Heart left ventricle (tissue), 16 donors: Measurements from ENCODE around the gene SLC47A1. TPM values are rescaled to one million over a fixed set of nuclear protein-coding genes. Genes with fewer than 3 reads are reported as not detected.
"Not testable (repeated sequence)": the region's sequence is repeated elsewhere in the genome, so short reads cannot be mapped to it uniquely, and the experiment has no call there.

Experiments used
- ATAC-seq, 4 donors: fragments of 200-7000 bp; cut with Tn5 transposase; one replicate each; pipeline ENCODE4 v1.9.1; 2020 to 2022; ENCODE audit warnings: moderate library complexity in 4 of 4, mild to moderate bottlenecking in 3 of 4, moderate number of reproducible peaks in 1 of 4
- DNase-seq, 5 donors: peaks; one replicate each; pipeline ENCODE4 v3.0.0-alpha.2; 2020
- H3K27ac ChIP-seq, 12 donors: fragments of 200-600 bp; sonication (generic) in 4 of 12; one replicate each; pipeline versions ENCODE4 v1.5.0 to v1.8.0; 2016 to 2022; ENCODE audit warnings: mild to moderate bottlenecking in 2 of 12
- H3K27me3 ChIP-seq, 9 donors: fragments of 200-600 bp; sonication (generic) in 2 of 9; one replicate each; pipeline versions ENCODE4 v1.5.1 to v1.8.0; 2016 to 2022; ENCODE audit warnings: mild to moderate bottlenecking in 3 of 9
- H3K36me3 ChIP-seq, 9 donors: fragments of 200-600 bp; sonication (generic) in 2 of 9; one replicate each; pipeline versions ENCODE4 v1.5.0 to v1.8.0; 2018 to 2022; ENCODE audit warnings: mild to moderate bottlenecking in 2 of 9
- H3K4me1 ChIP-seq, 12 donors: fragments of 200-600 bp; sonication (generic) in 4 of 12; one replicate each; pipeline versions ENCODE4 v1.5.0 to v1.8.0; 2016 to 2022; ENCODE audit warnings: mild to moderate bottlenecking in 3 of 12
- H3K4me3 ChIP-seq, 12 donors: fragments of 200-600 bp; sonication (generic) in 4 of 12; one replicate each; pipeline versions ENCODE4 v1.5.0 to v1.8.0; 2017 to 2022; ENCODE audit warnings: mild to moderate bottlenecking in 9 of 12, moderate library complexity in 4 of 12
- H3K9me3 ChIP-seq, 12 donors: fragments of 200-600 bp; sonication (generic) in 4 of 12; one replicate each; pipeline versions ENCODE4 v1.5.0 to v1.8.0; 2016 to 2022; ENCODE audit warnings: mild to moderate bottlenecking in 1 of 12
- POLR2A ChIP-seq, 2 donors: fragments of 450-650 bp; IDR thresholded peaks; one replicate each; pipeline ENCODE4 v1.6.1; 2017; ENCODE audit warnings: antibody characterized with exemption in 2 of 2, mild to moderate bottlenecking in 2 of 2, moderate library complexity in 2 of 2
- WGBS, 4 donors: extraction: QIAGEN DNeasy Blood & Tissue Kit in 2 of 4; methylation state at CpG; one replicate each; pipeline versions ENCODE4 v1.1.5 to v1.1.7; 2013 to 2018; 5-methylcytosine and 5-hydroxymethylcytosine counted together
- intact Hi-C, 10 donors: fragments of 100-400 bp; cut with DNase I; formaldehyde crosslinking; loops; one replicate each; pipeline versions ENCODE4 v1.11.1 to v1.14.2; 2022
- polyA plus RNA-seq, 2 donors: library from polyadenylated mRNA; stranded (reverse); fragments of 200-250 nt; gene quantifications; one replicate each; pipeline ENCODE4 v1.2.3, GENCODE V29; 2013
- total RNA-seq, 9 donors: library from RNA; depleted of rRNA in 2 of 9; stranded (reverse); fragments of >200 nt in 2 of 9; fragmentation: NEBNext Ultra II Directional in 3 of 9; extraction: Animal tissue kit (Norgen Biotek cat#: 25700) in 3 of 9; gene quantifications; one replicate each; pipeline versions ENCODE4 v1.1.0 to v1.2.4, GENCODE V29; 2016 to 2023
- TF ChIP-seq, protein P1 (sequence below), 12 donors: fragments of 200-600 bp; sonication (generic) in 4 of 12; IDR thresholded peaks; one replicate each; pipeline versions ENCODE4 v1.5.0 to v1.8.0; 2018 to 2022; ENCODE audit warnings: antibody characterized with exemption in 12 of 12, mild to moderate bottlenecking in 5 of 12
- donor health status: ischemic (EF 13 %, LVEDD 7.1; RV severe dilation, severe dysfunction).
- donor health status: healthy with polysubstance abuse.
- donor health status: DM: no; HTN: yes; CAD: no.
- donor health status: DM: no; HTN: no; CAD: no.
- donor health status: ischemic (EF 25% LVEDD 6.9; RV normal size, moderate dysfunction).
- donor health status: ischemic (EF 25% LVEDD 5.7; RV mildly dilated, moderate dysfunction).
- donor health status: healthy.
- donor health status: DM: yes; HTN: yes; CAD: no.
- donor health status: ischemic (EF 35%, LVEDD 5.7; RV mildly dilated, moderate dysfunction).
- donor health status: nonischemic (EF 11% LVEDD 7.7; RV severe dilation, severe dysfunction).
- donor health status: DM: yes; HTN: yes; CAD: no.
- donor health status: PGD.
- donor health status: ischemic (EF 29% LVEDD 5.4; RV normal size, mild dysfunction).
- donor health status: nonischemic (EF 23%, LVEDD 6.1; RV moderate dilation, normal function).

Gene SLC47A1
- total and polyA plus RNA-seq, 11 donors: 1.8 to 25.5 (median 10.2) TPM

GRCh38 chr17:19507775-19508576 lies 25.7 kb upstream of the SLC47A1 start:
- TF ChIP-seq, protein P1, sequence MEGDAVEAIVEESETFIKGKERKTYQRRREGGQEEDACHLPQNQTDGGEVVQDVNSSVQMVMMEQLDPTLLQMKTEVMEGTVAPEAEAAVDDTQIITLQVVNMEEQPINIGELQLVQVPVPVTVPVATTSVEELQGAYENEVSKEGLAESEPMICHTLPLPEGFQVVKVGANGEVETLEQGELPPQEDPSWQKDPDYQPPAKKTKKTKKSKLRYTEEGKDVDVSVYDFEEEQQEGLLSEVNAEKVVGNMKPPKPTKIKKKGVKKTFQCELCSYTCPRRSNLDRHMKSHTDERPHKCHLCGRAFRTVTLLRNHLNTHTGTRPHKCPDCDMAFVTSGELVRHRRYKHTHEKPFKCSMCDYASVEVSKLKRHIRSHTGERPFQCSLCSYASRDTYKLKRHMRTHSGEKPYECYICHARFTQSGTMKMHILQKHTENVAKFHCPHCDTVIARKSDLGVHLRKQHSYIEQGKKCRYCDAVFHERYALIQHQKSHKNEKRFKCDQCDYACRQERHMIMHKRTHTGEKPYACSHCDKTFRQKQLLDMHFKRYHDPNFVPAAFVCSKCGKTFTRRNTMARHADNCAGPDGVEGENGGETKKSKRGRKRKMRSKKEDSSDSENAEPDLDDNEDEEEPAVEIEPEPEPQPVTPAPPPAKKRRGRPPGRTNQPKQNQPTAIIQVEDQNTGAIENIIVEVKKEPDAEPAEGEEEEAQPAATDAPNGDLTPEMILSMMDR (IDR thresholded peaks at IDR 0.05): no peak
- TF ChIP-seq POLR2A (IDR thresholded peaks at IDR 0.05): peak in 1 of 2 donors; percentile 27
- WGBS, 4 donors: 1 to 2% (median 1%) methylated on average over 34 to 60 of the region's 60 CpGs
- ATAC-seq (peak; percentile 79 to 94 (median 92)), DNase-seq (peak; percentile 81 to 89 (median 89))
- intact Hi-C loops: loop anchor here in 1 of 10 donors (2.0 kb wide), 1 partner anchor 139 kb away; no protein-coding TSS in a partner anchor
- peak overlapping the region; percentile 65 to 94 (median 80) for H3K27ac ChIP-seq
- H3K9me3 ChIP-seq: no peaks in the 10 kb centered on the region
- H3K36me3 ChIP-seq: no peaks in the 10 kb centered on the region
- peaks cover 0 to 13% (median 0%) of the 10 kb centered on the region in 12 donors for H3K4me1 ChIP-seq
- H3K4me3 ChIP-seq: peak overlapping the region; percentile 45 to 82 (median 70)
- H3K27me3 ChIP-seq: no peaks in the 10 kb centered on the region

DNA sequence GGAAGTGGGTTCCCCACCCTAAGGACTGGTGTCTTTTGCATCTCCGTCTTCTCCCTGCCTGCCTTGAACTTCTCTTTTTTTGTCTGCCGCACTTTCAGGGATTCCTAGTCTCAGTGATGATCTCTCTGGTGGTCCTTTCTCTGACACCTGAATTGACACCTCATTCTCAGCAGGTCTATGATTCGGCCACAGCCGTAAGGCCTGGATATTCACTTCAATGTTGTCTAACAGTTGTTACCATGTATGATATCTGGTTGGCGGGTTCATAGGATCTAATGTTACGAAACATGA lies 25.1 kb upstream of the SLC47A1 start:
- peaks cover 0 to 14% (median under 1%) of the 10 kb centered on the region in 12 donors for H3K4me1 ChIP-seq
- no peaks in the 10 kb centered on the region for H3K9me3 ChIP-seq
- peak overlapping the region; percentile 65 to 94 (median 80) for H3K27ac ChIP-seq
- intact Hi-C loops: loop anchor here in 1 of 10 donors (2.0 kb wide), 1 partner anchor 138 kb away; no protein-coding TSS in a partner anchor
- WGBS, 4 donors: 41 to 47% (median 44%) methylated on average over 6 of the region's 6 CpGs
- H3K27me3 ChIP-seq: no peaks in the 10 kb centered on the region
- peak overlapping the region; percentile 45 to 82 (median 70) for H3K4me3 ChIP-seq
- no peaks in the 10 kb centered on the region for H3K36me3 ChIP-seq
- no peak for ATAC-seq
- DNase-seq: no peak
- TF ChIP-seq, protein P1 (IDR thresholded peaks at IDR 0.05): no peak
- TF ChIP-seq POLR2A (IDR thresholded peaks at IDR 0.05): no peak

- H3K4me1 ChIP-seq: peaks cover 0 to 21% (median 5%) of the 10 kb centered on the region in 12 donors
- not testable (repeated sequence) for ATAC-seq, DNase-seq, H3K9me3 ChIP-seq, H3K27me3 ChIP-seq, H3K27ac ChIP-seq, H3K4me3 ChIP-seq, H3K36me3 ChIP-seq
- intact Hi-C loops: loop anchor here in 2 of 10 donors (1.0 to 2.0 kb wide), 2 partner anchors 137 to 257 kb away; no protein-coding TSS in a partner anchor
- 82 to 95% (median 92%) methylated on average over 5 of the region's 5 CpGs for WGBS, 4 donors
Measured at GRCh38 chr17:19509281-19509852, 24.3 kb upstream of the SLC47A1 start.

DNA sequence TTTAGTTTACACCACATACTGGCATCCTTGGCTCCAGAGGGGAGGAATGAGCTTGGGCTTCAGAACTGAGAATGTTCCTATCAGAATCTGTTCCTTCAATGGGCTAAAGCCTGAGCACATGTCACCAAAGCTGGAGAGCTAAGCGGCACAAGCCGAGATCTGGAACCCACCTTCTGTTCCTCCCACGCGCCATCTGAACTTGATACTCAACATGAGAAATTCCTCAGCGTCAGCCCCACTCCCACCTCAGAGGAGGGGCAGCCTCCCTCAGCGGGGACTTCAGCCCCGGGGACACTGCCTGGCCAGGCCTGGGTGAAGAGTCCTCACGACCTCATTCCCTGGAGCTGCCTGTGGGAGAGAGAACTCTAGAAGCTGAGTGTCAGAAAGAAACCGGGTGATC lies 22.8 kb upstream of the SLC47A1 start:
- Histone ChIP-seq H3K27ac (no peak overlapping the region), H3K36me3 (no peaks in the 10 kb centered on the region), H3K4me1 (peaks cover 0 to 25% (median 8%) of the 10 kb centered on the region in 12 donors), H3K9me3 (no peaks in the 10 kb centered on the region), H3K27me3 (no peaks in the 10 kb centered on the region), H3K4me3 (no peak overlapping the region)
- TF ChIP-seq, protein P1 (IDR thresholded peaks at IDR 0.05): no peak
- no peak for TF ChIP-seq POLR2A (IDR thresholded peaks at IDR 0.05)
- ATAC-seq (no peak), DNase-seq (no peak)
- 62 to 73% (median 67%) methylated on average over 8 to 9 of the region's 9 CpGs for whole genome bisulfite sequencing, 4 donors
- intact Hi-C loops: loop anchor here in 5 of 10 donors (2.0 to 10.0 kb wide), 4 partner anchors 134 to 256 kb away; partner anchors contain the start of gene ALDH3A2 (in 5 of the 5)
